H1 (cell line): ENCODE results near the gene POLR1H. TPM values are rescaled to one million over a fixed set of nuclear protein-coding genes. Genes with fewer than 3 reads are reported as not detected.

Experiments used
- CTCF ChIA-PET: fragments of 300-600 bp; sonication (Branson Sonifier 250); formaldehyde crosslinking; loops from one replicate; lab custom pipeline; 2021; ENCODE audit not compliant: partially characterized antibody; lab: Charles Lee
- POLR2A ChIA-PET: fragments of 300-600 bp; sonication (Branson Sonifier 250); formaldehyde crosslinking; loops from one replicate; lab custom pipeline; 2021; ENCODE audit warnings: inconsistent platforms; ENCODE audit not compliant: partially characterized antibody; lab: Charles Lee
- DNase-seq, 2 experiments: peaks; one replicate each; pipeline versions ENCODE4 v3.0.0 to v3.0.0-alpha.2; 2010 to 2022; ENCODE audit warnings: low spot score in 2 of 2, low read depth in 1 of 2, mixed read lengths in 1 of 2
- FAIRE-seq: peaks from 2 replicates; lab custom pipeline; 2011; peaks lifted over from hg19 to GRCh38; lab: Jason Lieb, UNC
- H2AFZ ChIP-seq: 2 replicates; pipeline ENCODE4 v1.8.1; 2012; ENCODE audit warnings: low read length, inconsistent platforms
- H2AK5ac ChIP-seq: 2 replicates; pipeline ENCODE4 v1.6.1; 2013; ENCODE audit warnings: low read depth, low read length
- H2BK120ac ChIP-seq: replicated peaks from 2 replicates; pipeline ENCODE3; 2013; ENCODE audit warnings: low read depth, low read length, inconsistent platforms
- H2BK12ac ChIP-seq: 2 replicates; pipeline ENCODE4 v1.6.1; 2013; ENCODE audit warnings: low read depth, low read length
- H2BK15ac ChIP-seq: 2 replicates; pipeline ENCODE4 v1.6.1; 2013; ENCODE audit warnings: low read length
- H2BK20ac ChIP-seq: 2 replicates; pipeline ENCODE4 v1.6.1; 2013; ENCODE audit warnings: low read length
- H2BK5ac ChIP-seq: 2 replicates; pipeline ENCODE4 v1.6.1; 2013; ENCODE audit warnings: low read depth, low read length
- H3K14ac ChIP-seq: 2 replicates; pipeline ENCODE4 v1.6.1; 2013; ENCODE audit warnings: inconsistent platforms; ENCODE audit not compliant: insufficient read length
- H3K18ac ChIP-seq: 2 replicates; pipeline ENCODE4 v1.6.1; 2013; ENCODE audit warnings: low read length; ENCODE audit errors: extremely low read depth
- H3K23ac ChIP-seq: 2 replicates; pipeline ENCODE4 v1.6.1; 2013; ENCODE audit warnings: inconsistent platforms; ENCODE audit not compliant: insufficient read length
- H3K23me2 ChIP-seq: 2 replicates; pipeline ENCODE4 v1.6.1; 2013; ENCODE audit warnings: low read depth, low read length
- H3K27ac ChIP-seq: 2 replicates; pipeline ENCODE4 v1.6.1; 2011; ENCODE audit warnings: low read depth, low read length, inconsistent platforms
- H3K27me3 ChIP-seq, 4 experiments: replicated peaks in 1 of 4; 1 replicate in 1 of 4; 2 replicates in 3 of 4; pipeline versions ENCODE4 v1.6.1 to v1.8.1; 2011 to 2013; ENCODE audit warnings: low read length in 3 of 4, mild to moderate bottlenecking in 3 of 4, inconsistent platforms in 2 of 4, mixed read lengths in 2 of 4, moderate library complexity in 1 of 4; ENCODE audit not compliant: control insufficient read depth in 3 of 4, insufficient read depth in 3 of 4; ENCODE audit errors: extremely low read depth in 1 of 4
- H3K36me3 ChIP-seq, 4 experiments: 2 replicates each; pipeline versions ENCODE4 v1.6.1 to v1.8.1; 2011 to 2013; ENCODE audit warnings: mild to moderate bottlenecking in 4 of 4, low read length in 3 of 4, moderate library complexity in 2 of 4, control low read depth in 1 of 4, inconsistent platforms in 1 of 4; ENCODE audit not compliant: insufficient read depth in 4 of 4, control insufficient read depth in 2 of 4
- H3K4ac ChIP-seq: replicated peaks from 2 replicates; pipeline ENCODE3; 2013; ENCODE audit warnings: low read length, low read depth, mixed read lengths, inconsistent platforms; ENCODE audit not compliant: insufficient read length
- H3K4me1 ChIP-seq, 4 experiments: replicated peaks in 1 of 4; 1 replicate in 1 of 4; 2 replicates in 3 of 4; pipeline versions ENCODE4 v1.6.1 to v1.8.1; 2011 to 2013; ENCODE audit warnings: low read length in 3 of 4, inconsistent platforms in 2 of 4, mixed read lengths in 1 of 4; ENCODE audit not compliant: insufficient read depth in 4 of 4, control insufficient read depth in 3 of 4
- H3K4me2 ChIP-seq, 2 experiments: 2 replicates each; pipeline versions ENCODE4 v1.6.1 to v1.8.1; 2011 to 2013; ENCODE audit warnings: low read depth in 2 of 2, low read length in 2 of 2, control low read depth in 1 of 2, inconsistent platforms in 1 of 2, mild to moderate bottlenecking in 1 of 2; ENCODE audit not compliant: insufficient read depth in 1 of 2
- H3K4me3 ChIP-seq, 4 experiments: fragments of 200-600, 300-600 bp in 1 of 4; sonication (generic), shearing (Covaris generic), sonication (Bioruptor Twin) in 1 of 4; 2 replicates each; pipeline versions ENCODE4 v1.5.1 to v1.8.1; 2011 to 2016; ENCODE audit warnings: low read length in 4 of 4, low read depth in 3 of 4, control low read depth in 2 of 4, inconsistent platforms in 2 of 4, mild to moderate bottlenecking in 2 of 4, mixed read lengths in 1 of 4, moderate library complexity in 1 of 4; ENCODE audit not compliant: insufficient read depth in 2 of 4; ENCODE audit errors: extremely low read depth in 1 of 4
- H3K56ac ChIP-seq: replicated peaks from 2 replicates; pipeline ENCODE3; 2013; ENCODE audit warnings: low read depth, mild to moderate bottlenecking, mixed read lengths, low read length, inconsistent platforms; ENCODE audit not compliant: insufficient read length
- H3K79me1 ChIP-seq: 2 replicates; pipeline ENCODE4 v1.6.1; 2013; ENCODE audit warnings: low read depth, low read length, control low read depth
- H3K79me2 ChIP-seq, 2 experiments: 2 replicates each; pipeline versions ENCODE4 v1.6.1 to v1.8.1; 2012 to 2013; ENCODE audit warnings: low read length in 2 of 2, mild to moderate bottlenecking in 2 of 2, inconsistent platforms in 1 of 2; ENCODE audit not compliant: insufficient read depth in 2 of 2, control insufficient read depth in 1 of 2
- H3K9ac ChIP-seq, 4 experiments: replicated peaks in 1 of 4; 1 replicate in 1 of 4; 2 replicates in 3 of 4; pipeline versions ENCODE4 v1.6.1 to v1.8.1; 2011 to 2013; ENCODE audit warnings: low read depth in 3 of 4, low read length in 3 of 4, control low read depth in 2 of 4, mild to moderate bottlenecking in 2 of 4, moderate library complexity in 2 of 4, inconsistent platforms in 1 of 4; ENCODE audit errors: extremely low read depth in 1 of 4
- H3K9me3 ChIP-seq, 2 experiments: 2 replicates each; pipeline versions ENCODE4 v1.6.1 to v1.8.1; 2012 to 2013; ENCODE audit warnings: mild to moderate bottlenecking in 2 of 2, moderate library complexity in 2 of 2, control low read depth in 1 of 2, inconsistent platforms in 1 of 2, low read depth in 1 of 2, low read length in 1 of 2, mixed read lengths in 1 of 2; ENCODE audit not compliant: insufficient read depth in 2 of 2
- H4K20me1 ChIP-seq, 2 experiments: replicated peaks in 1 of 2; 2 replicates each; pipeline versions ENCODE3 to v1.8.1; 2011 to 2013; ENCODE audit warnings: inconsistent platforms in 2 of 2, low read length in 2 of 2, mild to moderate bottlenecking in 1 of 2; ENCODE audit not compliant: insufficient read depth in 2 of 2, control insufficient read depth in 1 of 2
- H4K5ac ChIP-seq: 2 replicates; pipeline ENCODE4 v1.6.1; 2013; ENCODE audit warnings: low read length, low read depth, mixed read lengths, inconsistent platforms; ENCODE audit not compliant: insufficient read length
- H4K8ac ChIP-seq: 2 replicates; pipeline ENCODE4 v1.8.0; 2013; ENCODE audit warnings: mild to moderate bottlenecking, moderate library complexity, low read length, inconsistent platforms; ENCODE audit not compliant: insufficient read depth; ENCODE audit errors: extremely low read depth
- H4K91ac ChIP-seq: replicated peaks from 2 replicates; pipeline ENCODE3; 2013; ENCODE audit warnings: low read length, mixed read lengths, inconsistent platforms; ENCODE audit not compliant: insufficient read length
- SUZ12 ChIP-seq: fragments of 200-600 bp; sonication (generic); IDR thresholded peaks from 2 replicates; pipeline ENCODE4 v1.6.1; 2012; ENCODE audit warnings: mild to moderate bottlenecking, inconsistent platforms, low read length, moderate library complexity, mixed read lengths
- WGBS, 2 experiments: shearing (Covaris generic) in 1 of 2; methylation state at CpG; one replicate each; pipeline versions ENCODE4 v1.1.6 to v1.1.7; 2013 to 2015; ENCODE audit warnings: low lambda C conversion rate in 2 of 2, mixed read lengths in 2 of 2, inconsistent platforms in 1 of 2, low coverage in 1 of 2, missing lambda C conversion rate in 1 of 2; ENCODE audit not compliant: insufficient replicate concordance in 2 of 2, insufficient coverage in 1 of 2, insufficient read length in 1 of 2; ENCODE audit errors: extremely low coverage in 1 of 2, missing lambda C conversion rate in 1 of 2; 5-methylcytosine and 5-hydroxymethylcytosine counted together
- polyA plus RNA-seq, 7 experiments: library from polyadenylated mRNA; depleted of rRNA in 3 of 7; stranded (reverse) in 5 of 7; unstranded in 2 of 7; fragments of >200 nt in 5 of 7; fragments of 200-250 nt in 2 of 7; gene quantifications; 1 replicate in 5 of 7; 2 replicates in 1 of 7; 4 replicates in 1 of 7; pipeline versions ENCODE4 v1.2.1 to v1.2.3, GENCODE V29; 2011 to 2013; ENCODE audit warnings: missing spikeins in 2 of 7, mixed read lengths in 2 of 7
- total RNA-seq: library from RNA; stranded (reverse); fragmentation: NEBNext Ultra II Directional; extraction: Animal tissue kit (Norgen Biotek cat#: 25700); gene quantifications from 2 replicates; pipeline ENCODE4 v1.2.1, GENCODE V29; 2021

POLR1H gene
- total and polyA plus RNA-seq, 2 of the 8 experiments (the other 6 are each of a cell fraction or from before 2014, with no cell fraction given): 31.5 to 82.2 TPM

DNA sequence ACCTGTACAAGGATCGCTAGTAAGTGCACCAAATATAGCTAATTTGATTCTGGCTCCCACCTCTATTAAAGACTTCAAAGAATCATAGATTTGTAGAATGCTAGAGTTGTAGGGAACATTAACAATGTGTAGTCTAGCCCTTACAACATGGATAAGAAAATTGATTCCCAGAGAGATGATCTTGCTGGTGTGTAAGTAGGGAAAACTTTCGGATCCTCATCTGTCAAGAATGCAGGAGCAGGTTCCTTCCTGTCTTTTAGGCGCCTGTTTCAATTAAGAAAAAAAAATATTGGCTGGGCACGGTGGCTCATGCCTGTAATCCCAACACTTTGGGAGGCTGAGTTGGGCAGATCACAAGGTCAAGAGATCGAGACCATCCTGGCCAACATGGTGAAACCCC, 26.8 kb downstream of the POLR1H start:
- H2BK12ac ChIP-seq: no peak overlapping the region
- ChIA-PET POLR2A (no interaction called here), CTCF (interaction anchor here (0.6 to 2.3 kb wide), 4 partner anchors 9 to 490 kb away, joined by 3 to 18 read pairs (median 6); no protein-coding TSS in a partner anchor)
- no peak overlapping the region for H2BK15ac ChIP-seq
- H3K27me3 ChIP-seq: peaks cover 0 to 8% (median 0%) of the 10 kb centered on the region in 4 experiments; a peak in 3 of 7 replicates
- H2AK5ac ChIP-seq: no peak overlapping the region
- H3K23ac ChIP-seq: no peak overlapping the region
- no peak overlapping the region for H3K4me2 ChIP-seq
- no peak overlapping the region for H3K14ac ChIP-seq
- peaks cover 0 to 14% of the 10 kb centered on the region in 2 experiments; a peak in 2 of 4 replicates for H3K9me3 ChIP-seq
- no peak overlapping the region for H4K8ac ChIP-seq
- no peaks in the 10 kb centered on the region for H4K20me1 ChIP-seq
- H3K4ac ChIP-seq: no peak overlapping the region
- H4K91ac ChIP-seq: no peak overlapping the region
- H3K79me1 ChIP-seq: no peaks in the 10 kb centered on the region
- H2BK120ac ChIP-seq: no peak overlapping the region
- no peaks in the 10 kb centered on the region for H3K23me2 ChIP-seq
- peaks cover 0 to 5% (median 0%) of the 10 kb centered on the region in 4 experiments; a peak in 2 of 7 replicates for H3K4me1 ChIP-seq
- no peak overlapping the region for H4K5ac ChIP-seq
- H3K18ac ChIP-seq: no peak overlapping the region
- H3K79me2 ChIP-seq: no peaks in the 10 kb centered on the region
- H3K4me3 ChIP-seq: no peak overlapping the region
- WGBS, 2 experiments: 88% methylated on average over 5 of the region's 5 CpGs; no CpG with 5 or more reads in 1 of the 2 experiments
- no peak overlapping the region for H3K56ac ChIP-seq
- FAIRE-seq (no peak), DNase-seq (no peak)
- H2BK5ac ChIP-seq: no peak overlapping the region
- no peak overlapping the region for H2AFZ ChIP-seq
- no peak overlapping the region for H3K27ac ChIP-seq
- no peak overlapping the region for H3K9ac ChIP-seq
- no peaks in the 10 kb centered on the region for H3K36me3 ChIP-seq
- no peak overlapping the region for H2BK20ac ChIP-seq
- no peak for TF ChIP-seq SUZ12
